BJ (cell line): ENCODE results near the gene EXOSC2. TPM values are rescaled to one million over a fixed set of nuclear protein-coding genes. Genes with fewer than 3 reads are reported as not detected.

Experiments used
- CTCF ChIA-PET: fragments of 350-600 bp; formaldehyde crosslinking; extraction: SDS; loops from one replicate; lab custom pipeline; 2021; ENCODE audit warnings: antibody characterized with exemption, inconsistent platforms; lab: Yijun Ruan, JAX
- POLR2A ChIA-PET: fragments of 300-600 bp; sonication (Branson Sonifier 250); formaldehyde crosslinking; extraction: SDS; loops from one replicate; lab custom pipeline; 2021; ENCODE audit warnings: antibody characterized with exemption; lab: Charles Lee
- DNase-seq: peaks from one replicate; pipeline ENCODE4 v3.0.0-alpha.2; 2011; ENCODE audit warnings: low read depth
- H3K27me3 ChIP-seq: 2 replicates; pipeline ENCODE4 v1.6.0; 2011; ENCODE audit warnings: low read length; ENCODE audit not compliant: control insufficient read depth, insufficient read depth
- H3K36me3 ChIP-seq: 2 replicates; pipeline ENCODE4 v1.5.1; 2011; ENCODE audit warnings: low read length; ENCODE audit not compliant: control insufficient read depth, insufficient read depth
- H3K4me3 ChIP-seq: 2 replicates; pipeline ENCODE4 v1.5.1; 2011; ENCODE audit warnings: low read depth, mild to moderate bottlenecking, control low read depth, low read length
- polyA plus RNA-seq: library from polyadenylated mRNA; depleted of rRNA; stranded (reverse); fragments of >200 nt; gene quantifications from 2 replicates; pipeline ENCODE4 v1.2.3, GENCODE V29; 2011
- TF ChIP-seq, protein P1 (sequence below): IDR thresholded peaks from 2 replicates; pipeline ENCODE4 v1.5.1; 2011; ENCODE audit warnings: low read depth, mild to moderate bottlenecking, control low read depth, inconsistent platforms, low read length, moderate library complexity; ENCODE audit not compliant: insufficient read depth

The EXOSC2 gene
- polyA plus RNA-seq, 1 experiment = 19.8 TPM

DNA sequence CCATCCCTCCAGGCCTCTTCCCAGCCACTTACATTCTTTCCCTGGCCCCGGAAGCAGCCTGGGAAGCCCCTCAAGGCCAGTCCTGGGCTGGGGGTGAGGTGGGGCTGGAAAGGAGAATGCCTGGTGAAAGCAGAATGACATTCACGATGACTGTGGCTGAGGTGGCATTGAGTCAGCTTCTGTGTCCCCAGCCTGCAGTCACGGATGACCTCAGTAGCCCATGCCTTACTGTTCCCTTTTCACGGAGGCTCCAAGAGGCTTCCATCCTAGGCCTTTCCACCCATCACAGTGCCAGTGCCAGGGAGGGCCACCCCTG lies 26.5 kb upstream of the EXOSC2 start:
- Histone ChIP-seq H3K36me3 (no peaks in the 10 kb centered on the region), H3K27me3 (peaks cover 55% of the 10 kb centered on the region), H3K4me3 (no peak overlapping the region)
- TF ChIP-seq, protein P1, sequence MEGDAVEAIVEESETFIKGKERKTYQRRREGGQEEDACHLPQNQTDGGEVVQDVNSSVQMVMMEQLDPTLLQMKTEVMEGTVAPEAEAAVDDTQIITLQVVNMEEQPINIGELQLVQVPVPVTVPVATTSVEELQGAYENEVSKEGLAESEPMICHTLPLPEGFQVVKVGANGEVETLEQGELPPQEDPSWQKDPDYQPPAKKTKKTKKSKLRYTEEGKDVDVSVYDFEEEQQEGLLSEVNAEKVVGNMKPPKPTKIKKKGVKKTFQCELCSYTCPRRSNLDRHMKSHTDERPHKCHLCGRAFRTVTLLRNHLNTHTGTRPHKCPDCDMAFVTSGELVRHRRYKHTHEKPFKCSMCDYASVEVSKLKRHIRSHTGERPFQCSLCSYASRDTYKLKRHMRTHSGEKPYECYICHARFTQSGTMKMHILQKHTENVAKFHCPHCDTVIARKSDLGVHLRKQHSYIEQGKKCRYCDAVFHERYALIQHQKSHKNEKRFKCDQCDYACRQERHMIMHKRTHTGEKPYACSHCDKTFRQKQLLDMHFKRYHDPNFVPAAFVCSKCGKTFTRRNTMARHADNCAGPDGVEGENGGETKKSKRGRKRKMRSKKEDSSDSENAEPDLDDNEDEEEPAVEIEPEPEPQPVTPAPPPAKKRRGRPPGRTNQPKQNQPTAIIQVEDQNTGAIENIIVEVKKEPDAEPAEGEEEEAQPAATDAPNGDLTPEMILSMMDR = no peak
- DNase-seq = no peak
- ChIA-PET POLR2A (no interaction called here), CTCF (no interaction called here)

- H3K4me3 ChIP-seq = no peak overlapping the region
- H3K36me3 ChIP-seq = no peaks in the 10 kb centered on the region
- peaks cover 45% of the 10 kb centered on the region for H3K27me3 ChIP-seq
- TF ChIP-seq, protein P1 = no peak
- POLR2A ChIA-PET = no interaction called here
- CTCF ChIA-PET = interaction anchor here (1.5 kb wide), 2 partner anchors 14 to 41 kb away, joined by 4 to 6 read pairs; no protein-coding TSS in a partner anchor
- DNase-seq = no peak
Measured at GRCh38 chr9:130668196-130668595, 25.4 kb upstream of the EXOSC2 start.

DNA sequence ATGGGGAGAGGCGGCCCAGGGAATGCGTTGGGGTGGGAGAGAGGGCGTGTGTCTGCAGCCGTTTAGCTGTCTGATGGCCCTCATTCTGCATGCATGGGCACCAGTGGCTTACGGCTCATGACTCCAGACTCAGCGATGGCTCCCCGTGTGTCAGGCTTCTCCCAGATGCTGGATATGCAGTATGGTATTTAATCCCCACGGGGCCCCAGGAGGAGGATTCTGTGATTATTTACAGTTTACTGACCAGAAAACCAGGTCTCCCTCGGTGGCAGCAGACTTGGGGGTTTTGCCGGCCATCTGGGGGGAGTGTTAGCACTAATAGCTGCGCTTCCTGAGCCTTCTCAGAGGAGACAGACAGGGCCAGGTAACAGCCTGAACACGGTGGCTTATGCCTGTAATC lies 24.9 kb upstream of the EXOSC2 start:
- Histone ChIP-seq H3K4me3 (no peak overlapping the region), H3K27me3 (peaks cover 41% of the 10 kb centered on the region), H3K36me3 (no peaks in the 10 kb centered on the region)
- POLR2A ChIA-PET = no interaction called here
- DNase-seq = no peak
- TF ChIP-seq, protein P1 = no peak
- CTCF ChIA-PET = interaction anchor here (1.5 kb wide), 2 partner anchors 14 to 42 kb away, joined by 4 to 6 read pairs; no protein-coding TSS in a partner anchor

DNA sequence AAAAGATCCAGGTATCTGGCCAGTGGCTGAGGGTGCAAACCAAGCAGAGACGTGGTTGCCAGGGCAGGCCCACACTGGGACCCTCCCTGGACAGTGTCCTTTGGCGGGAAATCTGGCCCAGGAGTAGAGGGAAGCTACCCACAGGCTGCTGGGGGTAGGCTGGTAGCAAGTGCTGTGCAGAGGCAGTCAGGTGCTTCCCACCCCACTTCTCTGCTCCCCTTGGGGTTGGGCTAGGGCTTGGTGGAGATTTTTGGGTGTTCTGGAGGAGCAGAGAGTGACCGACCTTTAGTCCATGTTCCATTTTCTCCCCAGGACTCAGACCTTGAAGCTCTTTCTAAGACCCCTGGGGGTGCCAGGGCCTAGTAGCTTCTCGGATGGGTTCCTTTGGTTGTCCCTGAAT lies 23.6 kb upstream of the EXOSC2 start:
- POLR2A ChIA-PET = no interaction called here
- Histone ChIP-seq H3K27me3 (peaks cover 29% of the 10 kb centered on the region), H3K4me3 (no peak overlapping the region), H3K36me3 (no peaks in the 10 kb centered on the region)
- CTCF ChIA-PET = interaction anchor here (0.6 kb wide), 2 partner anchors 16 to 113 kb away, joined by 3 to 4 read pairs; no protein-coding TSS in a partner anchor
- DNase-seq = no peak
- TF ChIP-seq, protein P1 = no peak

DNA sequence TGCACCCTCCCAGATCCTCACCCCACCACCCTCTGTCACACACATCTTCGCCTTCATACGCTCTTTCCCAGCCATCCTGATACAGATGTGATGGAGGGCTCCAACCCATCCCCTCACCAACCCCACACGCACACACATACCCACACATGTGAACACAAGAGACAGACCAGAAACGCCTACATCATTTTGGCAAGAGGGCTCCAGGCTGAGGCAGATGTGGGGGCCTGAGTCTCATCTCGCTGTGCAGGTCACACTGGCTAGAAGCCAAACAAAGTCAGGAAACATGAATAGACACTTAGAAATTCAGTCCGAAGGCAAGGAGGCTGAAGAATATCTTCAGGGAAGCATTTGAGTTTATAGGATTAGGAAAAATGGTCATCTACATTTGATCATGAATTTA lies 22.9 kb upstream of the EXOSC2 start:
- Histone ChIP-seq H3K36me3 (no peaks in the 10 kb centered on the region), H3K27me3 (peaks cover 26% of the 10 kb centered on the region), H3K4me3 (no peak overlapping the region)
- ChIA-PET POLR2A (no interaction called here), CTCF (no interaction called here)
- TF ChIP-seq, protein P1 = no peak
- no peak for DNase-seq
